A549 (cell line): Measurements from ENCODE around the gene WDR45B. TPM values are rescaled to one million over a fixed set of nuclear protein-coding genes. Genes with fewer than 3 reads are reported as not detected.

Experiments
- ATAC-seq, 2 experiments: fragments of 200-7000 bp in 1 of 2; fragments of >200 bp in 1 of 2; cut with Nextera tagmentation in 1 of 2; cut with Tn5 transposase in 1 of 2; 3 replicates each; pipeline versions ENCODE4 v1.8.0 to v1.9.1; 2018 to 2020; ENCODE audit warnings: mild to moderate bottlenecking in 1 of 2, moderate library complexity in 1 of 2
- CTCF ChIA-PET: fragments of 300-600 bp; sonication (Branson Sonifier 250); formaldehyde crosslinking; extraction: SDS; loops from one replicate; lab custom pipeline; 2021; ENCODE audit warnings: antibody characterized with exemption, inconsistent platforms; lab: Yijun Ruan, JAX
- POLR2A ChIA-PET: fragments of 350-600 bp; formaldehyde crosslinking; extraction: SDS; loops from one replicate; lab custom pipeline; 2021; ENCODE audit warnings: antibody characterized with exemption, inconsistent platforms; lab: Yijun Ruan, JAX
- DNase-seq, 2 experiments: peaks; one replicate each; pipeline versions ENCODE4 v3.0.0 to v3.0.0-alpha.2; 2011 to 2016; ENCODE audit warnings: low read depth in 1 of 2, low spot score in 1 of 2
- FAIRE-seq: peaks from 2 replicates; lab custom pipeline; 2011; peaks lifted over from hg19 to GRCh38; lab: Jason Lieb, UNC
- H3K27ac ChIP-seq, 2 experiments: fragments of >200 bp; sonication (Bioruptor Twin); formaldehyde crosslinking; 3 replicates each; pipeline ENCODE4 v1.5.1; 2016 to 2017
- H3K4me1 ChIP-seq: fragments of >200 bp; sonication (Bioruptor Twin); formaldehyde crosslinking; 3 replicates; pipeline ENCODE4 v1.6.1; 2016
- H3K4me2 ChIP-seq: fragments of >200 bp; sonication (Bioruptor Twin); formaldehyde crosslinking; 3 replicates; pipeline ENCODE4 v1.6.1; 2016
- H3K4me3 ChIP-seq: fragments of >200 bp; sonication (Bioruptor Twin); formaldehyde crosslinking; 3 replicates; pipeline ENCODE4 v1.5.1; 2016
- H3K9me3 ChIP-seq: fragments of >200 bp; sonication (Bioruptor Twin); formaldehyde crosslinking; 3 replicates; pipeline ENCODE4 v1.6.1; 2016
- BCL3 ChIP-seq: fragments of >200 bp; sonication (Bioruptor Twin); formaldehyde crosslinking; IDR thresholded peaks from 3 replicates; pipeline ENCODE4 v1.6.1; 2016
- CBX2 ChIP-seq: fragments of 200-600 bp; sonication (generic); IDR thresholded peaks from 2 replicates; pipeline ENCODE4 v1.6.1; 2016; ENCODE audit warnings: low read depth, mild to moderate bottlenecking, borderline replicate concordance
- CEBPB ChIP-seq, 2 experiments: fragments of >200 bp in 1 of 2; sonication (Bioruptor Twin) in 1 of 2; formaldehyde crosslinking in 1 of 2; IDR thresholded peaks; 2 replicates each; pipeline ENCODE4 v1.6.1; 2012 to 2016
- EHMT2 ChIP-seq: fragments of 200-600 bp; sonication (generic); IDR thresholded peaks from 2 replicates; pipeline ENCODE4 v1.6.1; 2016; ENCODE audit warnings: antibody characterized with exemption, low read depth, mild to moderate bottlenecking, moderate library complexity
- ELK1 ChIP-seq: fragments of 150-350 bp; IDR thresholded peaks from 2 replicates; pipeline ENCODE4 v1.6.1; 2014; ENCODE audit warnings: low read depth, mild to moderate bottlenecking, low read length
- FOSL2 ChIP-seq, 2 experiments: fragments of 450-650 bp in 1 of 2; fragments of >200 bp in 1 of 2; sonication (Bioruptor Twin) in 1 of 2; formaldehyde crosslinking; IDR thresholded peaks; 2 replicates each; pipeline versions ENCODE4 v1.5.0 to v1.6.1; 2016 to 2020; ENCODE audit warnings: mild to moderate bottlenecking in 1 of 2, moderate library complexity in 1 of 2
- GATA3 ChIP-seq: IDR thresholded peaks from 2 replicates; pipeline ENCODE4 v1.6.1; 2012; ENCODE audit warnings: borderline replicate concordance
- HOXB5 ChIP-seq: fragments of 250-450 bp; sonication (Bioruptor Pico); IDR thresholded peaks from 2 replicates; pipeline ENCODE4 v1.5.0; 2020; ENCODE audit warnings: mild to moderate bottlenecking, moderate library complexity
- JUN ChIP-seq, 2 experiments: fragments of >200 bp; sonication (Bioruptor Twin); formaldehyde crosslinking; IDR thresholded peaks; 2 replicates in 1 of 2; 3 replicates in 1 of 2; pipeline ENCODE4 v1.6.1; 2016 to 2017
- JUNB ChIP-seq: fragments of >200 bp; sonication (Bioruptor Twin); formaldehyde crosslinking; IDR thresholded peaks from 2 replicates; pipeline ENCODE4 v1.6.1; 2016
- NR3C1 ChIP-seq: fragments of >200 bp; sonication (Bioruptor Twin); formaldehyde crosslinking; IDR thresholded peaks from 3 replicates; pipeline ENCODE4 v1.6.1; 2017
- PBX3 ChIP-seq: IDR thresholded peaks from 2 replicates; pipeline ENCODE4 v1.6.1; 2012
- POLR2A ChIP-seq: IDR thresholded peaks from 2 replicates; pipeline ENCODE4 v1.6.1; 2012; ENCODE audit warnings: mild to moderate bottlenecking, low read length
- RAD21 ChIP-seq, 2 experiments: fragments of >200 bp in 1 of 2; sonication (Bioruptor Twin) in 1 of 2; formaldehyde crosslinking in 1 of 2; IDR thresholded peaks in 1 of 2; conservative IDR thresholded peaks in 1 of 2; 2 replicates in 1 of 2; 3 replicates in 1 of 2; pipeline ENCODE4 v1.6.1; 2012 to 2018; ENCODE audit warnings: inconsistent platforms in 1 of 2
- RARB ChIP-seq: fragments of 250-450 bp; sonication (Bioruptor Pico); IDR thresholded peaks from 2 replicates; pipeline ENCODE4 v1.8.0; 2021; ENCODE audit warnings: mild to moderate bottlenecking, moderate library complexity
- SMC3 ChIP-seq: fragments of >200 bp; sonication (Bioruptor Twin); formaldehyde crosslinking; IDR thresholded peaks from 3 replicates; pipeline ENCODE4 v1.6.1; 2018; ENCODE audit warnings: inconsistent platforms
- ZC3H11A ChIP-seq: fragments of 450-650 bp; IDR thresholded peaks from 2 replicates; pipeline ENCODE4 v1.6.1; 2014; ENCODE audit warnings: antibody characterized with exemption, mild to moderate bottlenecking
- ZNF302 ChIP-seq: fragments of 250-450 bp; sonication (Bioruptor Pico); IDR thresholded peaks from 2 replicates; pipeline ENCODE4 v1.9.0; 2021; ENCODE audit warnings: inconsistent platforms, mild to moderate bottlenecking, moderate library complexity
- ZSCAN20 ChIP-seq: fragments of 250-450 bp; sonication (Bioruptor Pico); IDR thresholded peaks from 2 replicates; pipeline ENCODE4 v1.8.0; 2022; ENCODE audit warnings: mild to moderate bottlenecking, moderate library complexity
- WGBS: methylation state at CpG from one replicate; pipeline ENCODE4 v1.1.6; 2017; ENCODE audit errors: missing lambda C conversion rate; 5-methylcytosine and 5-hydroxymethylcytosine counted together
- polyA plus RNA-seq, 4 experiments: library from polyadenylated mRNA; depleted of rRNA in 3 of 4; stranded (reverse); fragments of >200 nt; fragmentation: RNase III in 1 of 4; extraction: RNeasy Plus Mini Kit Qiagen cat#74134 plus additional on column Dnase treatment in 1 of 4; gene quantifications; 2 replicates in 3 of 4; 3 replicates in 1 of 4; pipeline ENCODE4 v1.2.3, GENCODE V29; 2011 to 2017
- TF ChIP-seq, protein P1 (sequence below): fragments of >200 bp; sonication (Bioruptor Twin); formaldehyde crosslinking; IDR thresholded peaks from 2 replicates; pipeline ENCODE4 v1.6.1; 2016

Gene WDR45B
- polyA plus RNA-seq, 2 of the 4 experiments (the other 2 are of a cell fraction), result 88.2 to 124 TPM

DNA sequence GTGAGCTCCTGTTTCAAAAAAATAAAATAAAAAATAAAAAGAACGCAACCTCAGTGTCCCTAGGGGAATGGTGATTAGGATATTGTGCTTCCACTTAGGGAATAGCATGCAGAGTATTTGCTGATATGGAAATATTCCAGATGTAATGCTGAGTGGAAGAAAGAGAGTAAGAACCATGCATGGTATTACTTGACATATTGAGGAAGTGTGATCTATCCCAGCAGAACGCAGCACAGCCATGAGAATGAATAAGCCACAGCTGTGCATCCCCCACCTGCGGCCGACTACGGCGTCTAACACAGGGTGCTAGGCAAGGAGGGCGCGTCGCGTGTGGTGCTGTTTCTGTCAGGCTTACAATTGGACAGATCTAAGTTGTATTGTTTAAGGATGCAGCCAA lies 79.2 kb downstream of the WDR45B start:
- Histone ChIP-seq H3K4me1 (peaks cover 29% of the 10 kb centered on the region), H3K27ac (peak overlapping the region; percentile 8 to 64; a peak in 4 of 6 replicates), H3K4me3 (no peak overlapping the region), H3K9me3 (no peaks in the 10 kb centered on the region), H3K4me2 (peak overlapping the region; percentile 70)
- 96% methylated on average over 10 of the region's 10 CpGs for WGBS
- no peak for TF ChIP-seq EHMT2
- TF ChIP-seq SMC3, result no peak
- TF ChIP-seq PBX3, result no peak
- TF ChIP-seq HOXB5, result no peak
- TF ChIP-seq NR3C1, result no peak
- TF ChIP-seq ZNF302 (CRISPR knock-in tag), result no peak
- no peak for TF ChIP-seq ZSCAN20 (CRISPR knock-in tag)
- TF ChIP-seq JUN (IDR thresholded peaks at IDR 0.05), result no peak
- no peak for TF ChIP-seq CEBPB (IDR thresholded peaks at IDR 0.05)
- TF ChIP-seq CBX2, result no peak
- TF ChIP-seq BCL3, result no peak
- no peak for TF ChIP-seq FOSL2 (IDR thresholded peaks at IDR 0.05)
- no peak for TF ChIP-seq FOSL2 (CRISPR knock-in tag; IDR thresholded peaks at IDR 0.05)
- TF ChIP-seq, protein P1, sequence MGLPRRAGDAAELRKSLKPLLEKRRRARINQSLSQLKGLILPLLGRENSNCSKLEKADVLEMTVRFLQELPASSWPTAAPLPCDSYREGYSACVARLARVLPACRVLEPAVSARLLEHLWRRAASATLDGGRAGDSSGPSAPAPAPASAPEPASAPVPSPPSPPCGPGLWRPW, result no peak
- no peak for TF ChIP-seq POLR2A
- TF ChIP-seq RARB (CRISPR knock-in tag), result no peak
- TF ChIP-seq ZC3H11A, result no peak
- TF ChIP-seq JUNB, result no peak
- ChIA-PET CTCF (interaction anchor here (0.6 to 2.1 kb wide), 2 partner anchors 15 to 61 kb away, joined by 3 to 13 read pairs; no protein-coding TSS in a partner anchor), POLR2A (no interaction called here)
- ATAC-seq, result no peak; a peak in 1 of 6 replicates
- no peak for DNase-seq
- no peak for FAIRE-seq

- H3K4me2 ChIP-seq, result no peak overlapping the region
- TF ChIP-seq ELK1 (no peak), GATA3 (no peak), RAD21 (conservative IDR thresholded peaks at IDR 0.05 in 1 of 2, IDR thresholded peaks at IDR 0.05 in 1 of 2) (no peak)
- no peak overlapping the region for H3K4me3 ChIP-seq
- ChIA-PET POLR2A (no interaction called here), CTCF (interaction anchor here (0.7 to 3.5 kb wide), 4 partner anchors 13 to 31 kb away, joined by 3 to 24 read pairs (median 4); no protein-coding TSS in a partner anchor)
- ATAC-seq (no peak), DNase-seq (no peak), FAIRE-seq (no peak)
- H3K4me1 ChIP-seq, result peaks cover 43% of the 10 kb centered on the region
- H3K27ac ChIP-seq, result no peak overlapping the region
- no peaks in the 10 kb centered on the region for H3K9me3 ChIP-seq
- WGBS, result 95% methylated on average over 15 of the region's 15 CpGs
Observed at GRCh38 chr17:82567286-82567685, 81.0 kb downstream of the WDR45B start.
